A204.1 (cell line): ENCODE data around the gene HEATR3.
"Not testable (repeated sequence)": the region's sequence is repeated elsewhere in the genome, so short reads cannot be mapped to it uniquely, and the experiment has no call there.

Experiments used
- FAIRE-seq: peaks from 2 replicates; lab custom pipeline; 2012; peaks lifted over from hg19 to GRCh38; lab: Jason Lieb, UNC

HEATR3 gene

GRCh38 chr16:50102051-50102746, 36.4 kb downstream of the HEATR3 start:
- no peak for FAIRE-seq

- FAIRE-seq, result no peak
Measured at GRCh38 chr16:50103764-50104163, 38.0 kb downstream of the HEATR3 start.

GRCh38 chr16:50114357-50115129, 48.8 kb downstream of the HEATR3 start:
- no peak for FAIRE-seq

GRCh38 chr16:50120711-50121110, 54.9 kb downstream of the HEATR3 start:
- FAIRE-seq, result no peak

- FAIRE-seq, result no peak
Measured at GRCh38 chr16:50121278-50121677, 55.5 kb downstream of the HEATR3 start.

- FAIRE-seq, result no peak
Measured at GRCh38 chr16:50121721-50122445, 56.1 kb downstream of the HEATR3 start.

GRCh38 chr16:50123417-50123816, 57.6 kb downstream of the HEATR3 start:
- no peak for FAIRE-seq

- no peak for FAIRE-seq
Measured at GRCh38 chr16:50124769-50125168, 59.0 kb downstream of the HEATR3 start.

- FAIRE-seq, result no peak
Measured at GRCh38 chr16:50126183-50126582, 60.4 kb downstream of the HEATR3 start.

- not testable (repeated sequence) for FAIRE-seq
Measured at GRCh38 chr16:50132571-50132970, 66.8 kb downstream of the HEATR3 start.

GRCh38 chr16:50133214-50133613, 67.4 kb downstream of the HEATR3 start:
- FAIRE-seq, result no peak

GRCh38 chr16:50136399-50136798, 70.6 kb downstream of the HEATR3 start:
- no peak for FAIRE-seq

GRCh38 chr16:50137268-50137667, 71.5 kb downstream of the HEATR3 start:
- FAIRE-seq, result no peak

GRCh38 chr16:50139580-50139979, 73.8 kb downstream of the HEATR3 start:
- no peak for FAIRE-seq

- FAIRE-seq, result no peak
Measured at GRCh38 chr16:50144211-50144610, 78.4 kb downstream of the HEATR3 start.

- no peak for FAIRE-seq
Measured at GRCh38 chr16:50146479-50147435, 81.0 kb downstream of the HEATR3 start.

- no peak for FAIRE-seq
Measured at GRCh38 chr16:50151322-50151721, 85.6 kb downstream of the HEATR3 start.

GRCh38 chr16:50151756-50152155, 86.0 kb downstream of the HEATR3 start:
- FAIRE-seq, result no peak

- FAIRE-seq, result no peak
Measured at GRCh38 chr16:50152351-50152806, 86.6 kb downstream of the HEATR3 start.

GRCh38 chr16:50152807-50153595, 87.2 kb downstream of the HEATR3 start, which contains the start of gene TENT4B:
Gene TENT4B (plus strand): TSS chr16:50153306. CDS start chr16:50153622, 316 bp downstream.
- FAIRE-seq, result no peak
